Activated CD8-positive, alpha-beta memory T cell treated with anti-CD3 and anti-CD28 coated beads for 36 hours (primary cell): ENCODE data around the gene PRX. TPM values are rescaled to one million over a fixed set of nuclear protein-coding genes. Genes with fewer than 3 reads are reported as not detected.

Experiments used
- CTCF ChIA-PET: fragments of 350-600 bp; sonication (Branson Sonifier 250); formaldehyde crosslinking; loops from one replicate; lab custom pipeline; 2021; ENCODE audit warnings: antibody characterized with exemption; lab: Charles Lee
- POLR2A ChIA-PET: fragments of 350-600 bp; sonication (Branson Sonifier 250); formaldehyde crosslinking; loops from one replicate; lab custom pipeline; 2021; ENCODE audit warnings: antibody characterized with exemption; lab: Charles Lee
- total RNA-seq, 2 experiments: library from RNA; stranded (reverse); gene quantifications; one replicate each; pipeline ENCODE4 v1.2.3, GENCODE V29; 2021

Gene PRX
- total RNA-seq, 2 experiments from 2014 or later: 0.67 to 0.84 TPM

- ChIA-PET CTCF (no interaction called here), POLR2A (no interaction called here)
Measured at GRCh38 chr19:40360708-40361241, 52.4 kb downstream of the PRX start.

GRCh38 chr19:40360020-40360707, 53.0 kb downstream of the PRX start:
- ChIA-PET POLR2A (no interaction called here), CTCF (no interaction called here)

- POLR2A ChIA-PET: no interaction called here
- CTCF ChIA-PET: interaction anchor here (1.2 kb wide), 1 partner anchor 10 kb away, joined by 3 read pairs; the partner anchor contains the start of genes C19orf47 and PLD3
Measured at GRCh38 chr19:40358773-40359172, 54.4 kb downstream of the PRX start.

GRCh38 chr19:40357640-40358039, 55.5 kb downstream of the PRX start:
- CTCF ChIA-PET: no interaction called here

GRCh38 chr19:40356681-40357595, 56.2 kb downstream of the PRX start:
- POLR2A ChIA-PET: no interaction called here

More at GRCh38 chr19:40357640-40358039, 55.5 kb downstream of the PRX start:
- POLR2A ChIA-PET: no interaction called here

GRCh38 chr19:40355975-40356680, 57.0 kb downstream of the PRX start:
- POLR2A ChIA-PET: no interaction called here
- CTCF ChIA-PET: interaction anchor here (0.5 to 1.2 kb wide), 2 partner anchors 8 to 80 kb away, joined by 3 to 5 read pairs; partner anchors contain the start of genes C19orf47 and PLD3

More at GRCh38 chr19:40356681-40357595, 56.2 kb downstream of the PRX start:
- CTCF ChIA-PET: interaction anchor here (0.5 to 0.7 kb wide), 2 partner anchors 51 to 81 kb away, joined by 3 read pairs; no protein-coding TSS in a partner anchor

GRCh38 chr19:40348961-40349507, 64.1 kb downstream of the PRX start:
- CTCF ChIA-PET: interaction anchor here (1.2 to 1.8 kb wide), 3 partner anchors 9 to 116 kb away, joined by 3 read pairs; partner anchors contain the start of genes BLVRB and SERTAD1
- POLR2A ChIA-PET: no interaction called here

GRCh38 chr19:40348125-40348913, 64.9 kb downstream of the PRX start, which contains the start of the genes C19orf47 and PLD3:
Gene C19orf47 (minus strand): TSS chr19:40348397. CDS start chr19:40341857, 6,540 bp downstream.
Gene PLD3 (plus strand): TSS chr19:40348695. CDS start chr19:40366484, 17,789 bp downstream.
- POLR2A ChIA-PET: interaction anchor here (0.6 to 1.0 kb wide), 4 partner anchors 95 to 515 kb away, joined by 3 to 4 read pairs (median 3); partner anchors contain the start of genes BLVRB and DYRK1B
- CTCF ChIA-PET: interaction anchor here (1.2 to 1.8 kb wide), 4 partner anchors 8 to 117 kb away, joined by 3 to 5 read pairs (median 3); partner anchors contain the start of genes BLVRB and SERTAD1

GRCh38 chr19:40344422-40344821, 68.8 kb downstream of the PRX start:
- ChIA-PET CTCF (no interaction called here), POLR2A (no interaction called here)

Other genes starting within 250 kb of the PRX start
- gene MAP3K10, start 222.0 kb downstream of the PRX start, total RNA-seq: 10 to 100 TPM; 13.6 to 16.5 TPM
- gene TTC9B, start 195.0 kb downstream of the PRX start, total RNA-seq: not detected
- gene CCNP, start 186.7 kb downstream of the PRX start, total RNA-seq: not detected
- 100 to 1,000 TPM; 128 to 129 TPM for gene AKT2, start 128.0 kb downstream of the PRX start, total RNA-seq
- gene C19orf47, start 65.0 kb downstream of the PRX start, total RNA-seq: 10 to 100 TPM; 25.2 to 25.9 TPM
- gene PLD3, start 64.7 kb downstream of the PRX start, total RNA-seq: 10 to 100 TPM; 48.0 to 50.4 TPM
- gene HIPK4, start 23.2 kb downstream of the PRX start, total RNA-seq: under 1 TPM in 1 of 2 experiments, not detected in 1; 0.08 TPM
- gene SERTAD1, start 12.6 kb upstream of the PRX start, total RNA-seq: 10 to 100 TPM; 14.2 to 14.7 TPM
- gene SERTAD3, start 31.0 kb upstream of the PRX start, total RNA-seq: 1 to 10 TPM; 6.0 to 6.8 TPM
- gene BLVRB, start 52.4 kb upstream of the PRX start, total RNA-seq: 10 to 100 TPM; 16.8 to 18.8 TPM
- under 1 TPM; 0.40 to 0.92 TPM for gene SPTBN4, start 53.6 kb upstream of the PRX start, total RNA-seq
- gene SHKBP1, start 163.5 kb upstream of the PRX start, total RNA-seq: 10 to 100 TPM; 86.7 to 93.5 TPM
- 100 to 1,000 TPM; 141 to 144 TPM for gene LTBP4, start 188.0 kb upstream of the PRX start, total RNA-seq